HCT116 (cell line): ENCODE results near the gene PDE4D. TPM values are rescaled to one million over a fixed set of nuclear protein-coding genes. Genes with fewer than 3 reads are reported as not detected.

Source experiments
- ATAC-seq: fragments of 200-7000 bp; cut with Tn5 transposase; 2 replicates; pipeline ENCODE4 v1.9.1; 2020; ENCODE audit warnings: mild to moderate bottlenecking, moderate library complexity
- BruUV-seq: library from RNA; stranded (reverse); fragments of 400-500 nt; replicated peaks from 2 replicates; lab custom pipeline; 2021; lab: Mats Ljungman, UMichigan
- CTCF ChIA-PET: fragments of 300-600 bp; sonication (Branson Sonifier 250); formaldehyde crosslinking; loops from one replicate; lab custom pipeline; 2021; ENCODE audit warnings: antibody characterized with exemption; lab: Charles Lee
- POLR2A ChIA-PET: fragments of 300-600, 350-600 bp; sonication (Branson Sonifier 250); formaldehyde crosslinking; loops from one replicate; lab custom pipeline; 2021; ENCODE audit warnings: antibody characterized with exemption; lab: Charles Lee
- RAD21 ChIA-PET, 2 experiments: fragments of 300-600 bp; sonication (Branson Sonifier 250); formaldehyde crosslinking; loops; one replicate each; lab custom pipeline; 2023; ENCODE audit warnings: low total read pairs in 2 of 2; ENCODE audit not compliant: uncharacterized antibody in 2 of 2, unreplicated experiment in 2 of 2, low non-redundant PET in 1 of 2; lab: Charles Lee
- DNase-seq: peaks from one replicate; pipeline ENCODE4 v3.0.0-alpha.2; 2010; ENCODE audit warnings: low read depth, low spot score
- H2AFZ ChIP-seq: fragments of 200-600 bp; shearing (Covaris generic), sonication (generic); 2 replicates; pipeline ENCODE4 v1.6.1; 2017; ENCODE audit warnings: low read depth, mixed run types, mixed read lengths, antibody characterized with exemption, low read length; ENCODE audit not compliant: poor library complexity, severe bottlenecking
- H3K27ac ChIP-seq: 2 replicates; pipeline ENCODE4 v1.5.1; 2012; ENCODE audit warnings: low read depth, low read length
- H3K27me3 ChIP-seq: fragments of 200-600 bp; sonication (generic); 2 replicates; pipeline ENCODE4 v1.6.1; 2016; ENCODE audit warnings: mixed run types, low read length, mixed read lengths; ENCODE audit not compliant: insufficient read depth
- H3K36me3 ChIP-seq, 2 experiments: fragments of 200-500 bp in 1 of 2; fragments of 200-600 bp in 1 of 2; sonication (Bioruptor generic) in 1 of 2; sonication (generic) in 1 of 2; 2 replicates each; pipeline versions ENCODE4 v1.5.1 to v1.6.1; 2014 to 2016; ENCODE audit warnings: low read length in 2 of 2, inconsistent platforms in 1 of 2, mixed read lengths in 1 of 2, mixed run types in 1 of 2; ENCODE audit not compliant: insufficient read depth in 2 of 2, control insufficient read depth in 1 of 2
- H3K4me1 ChIP-seq, 2 experiments: fragments of 200-600 bp in 1 of 2; sonication (generic) in 1 of 2; 2 replicates each; pipeline versions ENCODE4 v1.5.1 to v1.6.1; 2012 to 2017; ENCODE audit warnings: low read length in 2 of 2, inconsistent platforms in 1 of 2, mild to moderate bottlenecking in 1 of 2, mixed read lengths in 1 of 2, mixed run types in 1 of 2, moderate library complexity in 1 of 2; ENCODE audit not compliant: insufficient read depth in 2 of 2, control insufficient read depth in 1 of 2
- H3K4me2 ChIP-seq: fragments of 200-600 bp; sonication (generic); 2 replicates; pipeline ENCODE4 v1.6.1; 2017; ENCODE audit warnings: mixed run types, low read length, mixed read lengths
- H3K4me3 ChIP-seq, 2 experiments: fragments of 200-600 bp in 1 of 2; sonication (generic) in 1 of 2; replicated peaks in 1 of 2; 2 replicates each; pipeline ENCODE4 v1.5.1; 2011 to 2016; ENCODE audit warnings: low read length in 2 of 2, control low read depth in 1 of 2, low read depth in 1 of 2, mild to moderate bottlenecking in 1 of 2, mixed read lengths in 1 of 2, mixed run types in 1 of 2
- H3K79me2 ChIP-seq: fragments of 200-600 bp; sonication (generic); 2 replicates; pipeline ENCODE4 v1.6.1; 2017; ENCODE audit warnings: mild to moderate bottlenecking, mixed run types, low read length, moderate library complexity, mixed read lengths; ENCODE audit not compliant: insufficient read depth
- H3K9ac ChIP-seq: fragments of 200-600 bp; sonication (generic); 2 replicates; pipeline ENCODE4 v1.6.1; 2016; ENCODE audit warnings: low read length, mixed read lengths
- H3K9me2 ChIP-seq: fragments of 200-600 bp; sonication (generic), shearing (Covaris generic); 2 replicates; pipeline ENCODE4 v1.6.1; 2017; ENCODE audit warnings: mixed run types, mild to moderate bottlenecking, moderate library complexity; ENCODE audit not compliant: insufficient read depth
- H3K9me3 ChIP-seq, 2 experiments: fragments of 200-500 bp in 1 of 2; fragments of 200-600 bp in 1 of 2; sonication (Bioruptor generic) in 1 of 2; sonication (generic) in 1 of 2; 2 replicates each; pipeline ENCODE4 v1.6.1; 2014 to 2017; ENCODE audit warnings: low read length in 2 of 2, mixed read lengths in 2 of 2, inconsistent platforms in 1 of 2, low read depth in 1 of 2, mild to moderate bottlenecking in 1 of 2, mixed run types in 1 of 2, moderate library complexity in 1 of 2; ENCODE audit not compliant: control insufficient read depth in 1 of 2, insufficient read depth in 1 of 2
- H4K20me1 ChIP-seq: fragments of 200-600 bp; sonication (generic), shearing (Covaris generic); 2 replicates; pipeline ENCODE4 v1.6.1; 2017; ENCODE audit warnings: mixed run types, mild to moderate bottlenecking, moderate library complexity; ENCODE audit not compliant: insufficient read depth
- CBX3 ChIP-seq: IDR thresholded peaks from 2 replicates; pipeline ENCODE4 v1.6.1; 2012; ENCODE audit warnings: low read depth
- CTCF ChIP-seq, 3 experiments: fragments of 200-600 bp in 1 of 3; sonication (generic) in 1 of 3; IDR thresholded peaks in 2 of 3; conservative IDR thresholded peaks in 1 of 3; 2 replicates each; pipeline ENCODE4 v1.5.1; 2012 to 2017; ENCODE audit warnings: low read depth in 2 of 3, low read length in 2 of 3, antibody characterized with exemption in 1 of 3, borderline replicate concordance in 1 of 3, control low read depth in 1 of 3, mild to moderate bottlenecking in 1 of 3, mixed read lengths in 1 of 3, mixed run types in 1 of 3, moderate library complexity in 1 of 3; ENCODE audit not compliant: insufficient read depth in 1 of 3
- EGR1 ChIP-seq: IDR thresholded peaks from 2 replicates; pipeline ENCODE4 v1.6.1; 2012; ENCODE audit warnings: low read depth
- EZH2phosphoT487 ChIP-seq: fragments of 200-600 bp; IDR thresholded peaks from 2 replicates; pipeline ENCODE4 v1.6.1; 2018; ENCODE audit warnings: antibody characterized with exemption, borderline replicate concordance
- FOSL1 ChIP-seq: IDR thresholded peaks from 2 replicates; pipeline ENCODE4 v1.6.1; 2012; ENCODE audit warnings: low read depth
- MAX ChIP-seq: IDR thresholded peaks from 2 replicates; pipeline ENCODE4 v1.6.1; 2012
- POLR2A ChIP-seq: IDR thresholded peaks from 2 replicates; pipeline ENCODE4 v1.7.0; 2011; ENCODE audit warnings: borderline replicate concordance; ENCODE audit not compliant: insufficient read depth, insufficient read length; ENCODE audit errors: extremely low read depth
- POLR2AphosphoS5 ChIP-seq: IDR thresholded peaks from 2 replicates; pipeline ENCODE4 v1.6.1; 2011; ENCODE audit warnings: mild to moderate bottlenecking, low read depth, low read length, moderate library complexity
- REST ChIP-seq: IDR thresholded peaks from 2 replicates; pipeline ENCODE4 v1.6.1; 2012; ENCODE audit warnings: low read depth
- SRF ChIP-seq: IDR thresholded peaks from 2 replicates; pipeline ENCODE4 v1.6.1; 2012; ENCODE audit warnings: low read depth
- TCF7L2 ChIP-seq: IDR thresholded peaks from 2 replicates; pipeline ENCODE4 v1.7.0; 2011; ENCODE audit warnings: borderline replicate concordance, inconsistent platforms; ENCODE audit not compliant: insufficient read depth, insufficient read length; ENCODE audit errors: extremely low read depth
- YY1 ChIP-seq: IDR thresholded peaks from 2 replicates; pipeline ENCODE4 v1.6.1; 2011; ENCODE audit warnings: low read length, low read depth, moderate library complexity, mild to moderate bottlenecking; ENCODE audit not compliant: insufficient replicate concordance; ENCODE audit errors: extremely low read depth
- ZFX ChIP-seq: fragments of 450-650 bp; IDR thresholded peaks from 2 replicates; pipeline ENCODE4 v1.6.1; 2017
- intact Hi-C: fragments of 100-400 bp; cut with micrococcal nuclease; formaldehyde crosslinking; loops from 2 replicates; pipeline ENCODE4 v1.10.0; 2022
- total RNA-seq: library from RNA; stranded (reverse); gene quantifications from one replicate; pipeline ENCODE4 v1.2.1, GENCODE V29; 2021; ENCODE audit not compliant: unreplicated experiment

PDE4D gene
- total RNA-seq, 1 experiment from 2014 or later: 1.1 TPM

GRCh38 chr5:59320420-59320819, 573.1 kb downstream of the PDE4D start:
- ATAC-seq: no peak
- H3K27ac ChIP-seq: no peak overlapping the region
- H4K20me1 ChIP-seq: no peaks in the 10 kb centered on the region
- no peaks in the 10 kb centered on the region for H3K36me3 ChIP-seq
- H3K4me2 ChIP-seq: no peak overlapping the region
- no peak overlapping the region for H2AFZ ChIP-seq
- ChIA-PET CTCF (no interaction called here), RAD21 (no interaction called here), POLR2A (no interaction called here)
- intact Hi-C loops: no loop called here
- no peak for DNase-seq
- TF ChIP-seq YY1 (no peak), CTCF (IDR thresholded peaks at IDR 0.05 in 2 of 3, conservative IDR thresholded peaks at IDR 0.05 in 1 of 3; ENCODE audit: borderline replicate concordance in 1 of 3, insufficient read depth in 1 of 3, low read depth in 2 of 3, low read length in 2 of 3) (no peak), POLR2AphosphoS5 (no peak), EGR1 (no peak), EZH2phosphoT487 (no peak), SRF (no peak), POLR2A (no peak), REST (no peak), TCF7L2 (no peak), FOSL1 (no peak), ZFX (no peak), CBX3 (no peak), MAX (no peak)
- H3K9ac ChIP-seq: no peak overlapping the region
- BruUV-seq: no TSS peak
- no peak overlapping the region for H3K4me3 ChIP-seq
- H3K9me2 ChIP-seq: no peaks in the 10 kb centered on the region
- no peaks in the 10 kb centered on the region for H3K4me1 ChIP-seq
- H3K27me3 ChIP-seq: peaks cover 10% of the 10 kb centered on the region; the same call in 1 of the 2 replicates
- no peaks in the 10 kb centered on the region for H3K79me2 ChIP-seq
- H3K9me3 ChIP-seq: no peaks in the 10 kb centered on the region
